Measurements from ENCODE around the gene TRIM42.
A peak's percentile ranks its signal among the peaks of the same experiment; 100 is the strongest.

Gene TRIM42

GRCh38 chr3:140710711-140711389, 33.0 kb downstream of the TRIM42 start:
- DNase-seq (ENCODE audit: low spot score), result no peak

- DNase-seq (ENCODE audit: low spot score), result no peak
Observed at GRCh38 chr3:140711390-140712035, 33.6 kb downstream of the TRIM42 start.

GRCh38 chr3:140712301-140712700, 34.4 kb downstream of the TRIM42 start:
- no peak for DNase-seq (ENCODE audit: low spot score)

GRCh38 chr3:140715035-140715434, 37.2 kb downstream of the TRIM42 start:
- DNase-seq (ENCODE audit: low spot score), result no peak

GRCh38 chr3:140717921-140718320, 40.1 kb downstream of the TRIM42 start:
- DNase-seq (ENCODE audit: low spot score), result no peak

- peak; percentile 11 for DNase-seq (ENCODE audit: low spot score)
Observed at GRCh38 chr3:140719841-140720614, 42.2 kb downstream of the TRIM42 start.

- DNase-seq (ENCODE audit: low spot score), result no peak
Observed at GRCh38 chr3:140723576-140723975, 45.7 kb downstream of the TRIM42 start.

- DNase-seq (ENCODE audit: low spot score), result no peak
Observed at GRCh38 chr3:140724856-140725812, 47.3 kb downstream of the TRIM42 start.

- DNase-seq (ENCODE audit: low spot score), result no peak
Observed at GRCh38 chr3:140726066-140726465, 48.2 kb downstream of the TRIM42 start.

GRCh38 chr3:140727886-140728285, 50.0 kb downstream of the TRIM42 start:
- DNase-seq (ENCODE audit: low spot score), result no peak

- no peak for DNase-seq (ENCODE audit: low spot score)
Observed at GRCh38 chr3:140731440-140732119, 53.7 kb downstream of the TRIM42 start.

- DNase-seq (ENCODE audit: low spot score), result no peak
Observed at GRCh38 chr3:140733623-140734022, 55.8 kb downstream of the TRIM42 start.

- peak; percentile 57 for DNase-seq (ENCODE audit: low spot score)
Observed at GRCh38 chr3:140736863-140737460, 59.1 kb downstream of the TRIM42 start.

GRCh38 chr3:140742116-140742515, 64.3 kb downstream of the TRIM42 start:
- no peak for DNase-seq (ENCODE audit: low spot score)

GRCh38 chr3:140748171-140748570, 70.3 kb downstream of the TRIM42 start:
- DNase-seq (ENCODE audit: low spot score), result no peak

GRCh38 chr3:140748903-140749302, 71.0 kb downstream of the TRIM42 start:
- DNase-seq (ENCODE audit: low spot score), result no peak
